HepG2 (cell line): ENCODE measurements around the gene FKBP5. TPM values are rescaled to one million over a fixed set of nuclear protein-coding genes. Genes with fewer than 3 reads are reported as not detected.
A peak's percentile ranks its signal among the peaks of the same experiment; 100 is the strongest.

Experiments used
- ADNP ChIP-seq: sonication (generic); formaldehyde crosslinking; IDR thresholded peaks from 2 replicates; pipeline ENCODE4 v1.4.0; 2020; ENCODE audit warnings: missing genetic modification reagents
- ASH2L ChIP-seq: fragments of 300-600, 200-600 bp; sonication (generic); IDR thresholded peaks from 2 replicates; pipeline ENCODE4 v1.7.0; 2017; ENCODE audit warnings: low read depth, mild to moderate bottlenecking, moderate library complexity, mixed read lengths, low read length; ENCODE audit not compliant: insufficient read length
- GPN1 ChIP-seq: sonication (generic); formaldehyde crosslinking; IDR thresholded peaks from 2 replicates; pipeline ENCODE4 v1.5.1; 2020; ENCODE audit warnings: missing genetic modification reagents, borderline replicate concordance
- HCFC1 ChIP-seq: fragments of 150-350 bp; IDR thresholded peaks from 2 replicates; pipeline ENCODE4 v1.6.1; 2014; ENCODE audit warnings: low read depth, low read length
- HMGXB3 ChIP-seq: sonication (generic); formaldehyde crosslinking; IDR thresholded peaks from 2 replicates; pipeline ENCODE4 v1.4.0; 2020; ENCODE audit warnings: missing genetic modification reagents, borderline replicate concordance
- NCOA5 ChIP-seq: sonication (generic); formaldehyde crosslinking; IDR thresholded peaks from 2 replicates; pipeline ENCODE4 v1.4.0; 2020; ENCODE audit warnings: missing genetic modification reagents
- RORA ChIP-seq: sonication (generic); formaldehyde crosslinking; IDR thresholded peaks from 2 replicates; pipeline ENCODE4 v1.5.0; 2020; ENCODE audit warnings: mild to moderate bottlenecking, missing genetic modification reagents, moderate library complexity
- SYNCRIP ChIP-seq: fragments of 200-400 bp; formaldehyde crosslinking; IDR thresholded peaks from 2 replicates; pipeline ENCODE4 v1.6.1; 2018; ENCODE audit warnings: mild to moderate bottlenecking, low read depth, low read length; ENCODE audit not compliant: insufficient read depth
- TBL1XR1 ChIP-seq: fragments of 150-350 bp; IDR thresholded peaks from 2 replicates; pipeline ENCODE4 v1.6.1; 2014; ENCODE audit warnings: borderline replicate concordance, low read length; ENCODE audit not compliant: partially characterized antibody
- THAP7 ChIP-seq: sonication (generic); formaldehyde crosslinking; IDR thresholded peaks from 2 replicates; pipeline ENCODE4 v1.8.1; 2023; ENCODE audit warnings: mild to moderate bottlenecking, missing genetic modification reagents
- ZNF33A ChIP-seq: sonication (generic); formaldehyde crosslinking; IDR thresholded peaks from 2 replicates; pipeline ENCODE4 v1.5.1; 2020; ENCODE audit warnings: missing genetic modification reagents, mild to moderate bottlenecking, moderate library complexity, borderline replicate concordance
- ZNF644 ChIP-seq: IDR thresholded peaks from 2 replicates; pipeline ENCODE4 v1.6.1; 2016; ENCODE audit warnings: low read depth
- ZNF773 ChIP-seq: sonication (generic); formaldehyde crosslinking; IDR thresholded peaks from 2 replicates; pipeline ENCODE4 v1.4.0; 2020; ENCODE audit warnings: missing genetic modification reagents, borderline replicate concordance
- polyA plus RNA-seq, 8 experiments: library from polyadenylated mRNA; depleted of rRNA in 3 of 8; stranded (reverse) in 7 of 8; unstranded in 1 of 8; fragments of >200 nt; fragmentation: Illumina TruSeq in 4 of 8; extraction: Trizol in 4 of 8; gene quantifications; 2 replicates each; pipeline versions ENCODE4 v1.2.1 to v1.2.3, GENCODE V29; 2011 to 2016; ENCODE audit warnings: low read depth in 4 of 8, missing spikeins in 1 of 8, mixed read lengths in 1 of 8; ENCODE audit not compliant: insufficient read depth in 1 of 8
- total RNA-seq, 5 experiments: library from RNA; depleted of rRNA; stranded (reverse); fragments of >200 nt; fragmentation: Illumina TruSeq; extraction: Trizol; gene quantifications; 2 replicates each; pipeline ENCODE4 v1.2.3, GENCODE V29; 2016; ENCODE audit warnings: low read depth in 1 of 5
- TF ChIP-seq, protein P1 (sequence below): sonication (generic); formaldehyde crosslinking; IDR thresholded peaks from 2 replicates; pipeline ENCODE4 v1.5.1; 2020; ENCODE audit warnings: mild to moderate bottlenecking, missing genetic modification reagents, borderline replicate concordance

FKBP5 gene
- total and polyA plus RNA-seq, 2 of the 13 experiments (the other 11 are each of a cell fraction or from before 2014, with no cell fraction given) = 8.0 to 17.4 TPM

DNA sequence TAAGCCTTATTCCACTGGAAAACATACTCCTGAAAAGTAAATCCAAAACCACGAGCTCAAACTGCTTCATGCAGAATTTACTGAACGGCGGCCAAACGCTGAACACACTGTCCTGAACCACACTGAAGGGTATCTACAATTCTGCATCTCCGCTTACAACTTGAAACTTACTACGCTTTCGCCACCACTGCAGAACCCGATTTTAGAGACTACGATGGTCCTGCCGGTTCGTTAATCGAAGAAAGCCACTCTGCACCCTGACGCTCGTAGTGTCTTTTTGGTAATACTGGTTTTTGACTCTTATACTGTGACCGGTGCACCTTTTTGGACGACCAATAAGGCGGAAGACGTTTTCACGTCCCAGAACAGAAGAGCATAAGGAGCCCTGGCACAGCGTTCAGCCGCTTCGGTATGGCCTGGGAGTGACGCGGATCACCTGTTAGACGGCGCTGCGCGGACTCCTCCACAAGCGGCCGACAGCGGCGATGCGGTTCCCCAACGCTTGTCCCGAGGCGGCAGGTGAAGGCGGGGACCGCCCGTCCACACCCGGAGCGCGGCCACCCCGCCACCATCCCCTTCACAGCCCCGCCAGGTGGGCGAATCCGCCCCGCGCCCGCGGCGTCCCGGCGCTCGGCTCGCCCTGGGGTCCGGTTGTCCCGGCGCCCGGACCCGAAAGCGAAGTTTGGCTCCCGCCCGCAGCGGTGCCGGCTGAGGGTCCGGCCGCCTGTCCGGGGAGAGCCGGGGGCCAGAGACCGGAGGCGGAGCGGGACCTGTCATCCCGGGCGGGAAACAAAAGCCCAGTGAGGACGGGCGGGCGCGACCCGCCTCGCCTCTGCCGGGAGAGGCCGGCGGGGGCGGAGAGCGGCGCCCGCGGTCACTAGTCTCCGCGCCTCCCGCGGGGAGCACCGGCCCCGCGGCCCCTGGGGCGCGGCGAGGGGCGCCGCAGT, 784 bp downstream of the FKBP5 start (continued):
- TF ChIP-seq, protein P1, sequence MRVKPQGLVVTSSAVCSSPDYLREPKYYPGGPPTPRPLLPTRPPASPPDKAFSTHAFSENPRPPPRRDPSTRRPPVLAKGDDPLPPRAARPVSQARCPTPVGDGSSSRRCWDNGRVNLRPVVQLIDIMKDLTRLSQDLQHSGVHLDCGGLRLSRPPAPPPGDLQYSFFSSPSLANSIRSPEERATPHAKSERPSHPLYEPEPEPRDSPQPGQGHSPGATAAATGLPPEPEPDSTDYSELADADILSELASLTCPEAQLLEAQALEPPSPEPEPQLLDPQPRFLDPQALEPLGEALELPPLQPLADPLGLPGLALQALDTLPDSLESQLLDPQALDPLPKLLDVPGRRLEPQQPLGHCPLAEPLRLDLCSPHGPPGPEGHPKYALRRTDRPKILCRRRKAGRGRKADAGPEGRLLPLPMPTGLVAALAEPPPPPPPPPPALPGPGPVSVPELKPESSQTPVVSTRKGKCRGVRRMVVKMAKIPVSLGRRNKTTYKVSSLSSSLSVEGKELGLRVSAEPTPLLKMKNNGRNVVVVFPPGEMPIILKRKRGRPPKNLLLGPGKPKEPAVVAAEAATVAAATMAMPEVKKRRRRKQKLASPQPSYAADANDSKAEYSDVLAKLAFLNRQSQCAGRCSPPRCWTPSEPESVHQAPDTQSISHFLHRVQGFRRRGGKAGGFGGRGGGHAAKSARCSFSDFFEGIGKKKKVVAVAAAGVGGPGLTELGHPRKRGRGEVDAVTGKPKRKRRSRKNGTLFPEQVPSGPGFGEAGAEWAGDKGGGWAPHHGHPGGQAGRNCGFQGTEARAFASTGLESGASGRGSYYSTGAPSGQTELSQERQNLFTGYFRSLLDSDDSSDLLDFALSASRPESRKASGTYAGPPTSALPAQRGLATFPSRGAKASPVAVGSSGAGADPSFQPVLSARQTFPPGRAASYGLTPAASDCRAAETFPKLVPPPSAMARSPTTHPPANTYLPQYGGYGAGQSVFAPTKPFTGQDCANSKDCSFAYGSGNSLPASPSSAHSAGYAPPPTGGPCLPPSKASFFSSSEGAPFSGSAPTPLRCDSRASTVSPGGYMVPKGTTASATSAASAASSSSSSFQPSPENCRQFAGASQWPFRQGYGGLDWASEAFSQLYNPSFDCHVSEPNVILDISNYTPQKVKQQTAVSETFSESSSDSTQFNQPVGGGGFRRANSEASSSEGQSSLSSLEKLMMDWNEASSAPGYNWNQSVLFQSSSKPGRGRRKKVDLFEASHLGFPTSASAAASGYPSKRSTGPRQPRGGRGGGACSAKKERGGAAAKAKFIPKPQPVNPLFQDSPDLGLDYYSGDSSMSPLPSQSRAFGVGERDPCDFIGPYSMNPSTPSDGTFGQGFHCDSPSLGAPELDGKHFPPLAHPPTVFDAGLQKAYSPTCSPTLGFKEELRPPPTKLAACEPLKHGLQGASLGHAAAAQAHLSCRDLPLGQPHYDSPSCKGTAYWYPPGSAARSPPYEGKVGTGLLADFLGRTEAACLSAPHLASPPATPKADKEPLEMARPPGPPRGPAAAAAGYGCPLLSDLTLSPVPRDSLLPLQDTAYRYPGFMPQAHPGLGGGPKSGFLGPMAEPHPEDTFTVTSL (CRISPR knock-in tag) = no peak
- TF ChIP-seq TBL1XR1 = no peak
- TF ChIP-seq ASH2L = peak; percentile 98
- no peak for TF ChIP-seq THAP7
- 0 out of 2 replicates have a peak, but pooled peaks have one; percentile 46 for TF ChIP-seq ZNF773 (CRISPR knock-in tag)
- TF ChIP-seq HMGXB3 (CRISPR knock-in tag) = no peak; the same call in 1 of the 2 replicates
- no peak for TF ChIP-seq RORA (CRISPR knock-in tag)
- TF ChIP-seq SYNCRIP = no peak
- TF ChIP-seq GPN1 (CRISPR knock-in tag) = no peak
- no peak for TF ChIP-seq HCFC1
- no peak for TF ChIP-seq ZNF644 (CRISPR knock-in tag)
- no peak for TF ChIP-seq ZNF33A (CRISPR knock-in tag)
- no peak for TF ChIP-seq ADNP (CRISPR knock-in tag)
- TF ChIP-seq NCOA5 (CRISPR knock-in tag) = no peak
